Prostate gland (tissue), 2 donors: ENCODE results near the gene SNRK.

Experiments
- CTCF ChIP-seq, 4 experiments: fragments of 200-600 bp in 2 of 4; fragments of 450-650 bp in 2 of 4; sonication (generic) in 2 of 4; IDR thresholded peaks; 1 replicate in 3 of 4; 2 replicates in 1 of 4; pipeline ENCODE4 v1.5.1; 2016 to 2019; ENCODE audit warnings: antibody characterized with exemption in 4 of 4, mild to moderate bottlenecking in 2 of 4, moderate library complexity in 2 of 4
- POLR2A ChIP-seq: fragments of 450-650 bp; IDR thresholded peaks from one replicate; pipeline ENCODE4 v1.6.1; 2016; ENCODE audit warnings: antibody characterized with exemption, mild to moderate bottlenecking
- POLR2AphosphoS5 ChIP-seq: sonication (generic); formaldehyde crosslinking; IDR thresholded peaks from one replicate; pipeline ENCODE4 v1.6.1; 2017; ENCODE audit warnings: antibody characterized with exemption

- TF ChIP-seq CTCF (IDR thresholded peaks at IDR 0.05) (no peak), POLR2A (no peak), POLR2AphosphoS5 (no peak)
Observed at GRCh38 chr3:43316783-43317460, 30.6 kb downstream of the SNRK start.
